PC-9 (cell line): ENCODE results near the gene APBB1IP. TPM values are rescaled to one million over a fixed set of nuclear protein-coding genes. Genes with fewer than 3 reads are reported as not detected.

Experiments
- BruUV-seq: library from RNA; stranded (reverse); fragments of 400-500 nt; replicated peaks from 2 replicates; lab custom pipeline; 2021; lab: Mats Ljungman, UMichigan
- CTCF ChIA-PET: fragments of 300-600 bp; sonication (Branson Sonifier 250); formaldehyde crosslinking; loops from one replicate; lab custom pipeline; 2022; ENCODE audit warnings: antibody characterized with exemption; lab: Charles Lee
- POLR2A ChIA-PET: fragments of 300-600 bp; sonication (Branson Sonifier 250); formaldehyde crosslinking; loops from one replicate; lab custom pipeline; 2022; ENCODE audit warnings: antibody characterized with exemption; ENCODE audit not compliant: unreplicated experiment; lab: Charles Lee
- DNase-seq, 2 experiments: peaks; one replicate each; pipeline versions ENCODE4 v3.0.0 to v3.0.0-alpha.2; 2015 to 2022; ENCODE audit warnings: mixed read lengths in 1 of 2
- H2AFZ ChIP-seq: fragments of 200-600 bp; sonication (generic); 2 replicates; pipeline ENCODE4 v1.8.1; 2017; ENCODE audit warnings: antibody characterized with exemption
- H3F3A ChIP-seq: fragments of 200-600 bp; sonication (generic); 2 replicates; pipeline ENCODE4 v1.8.1; 2017; ENCODE audit warnings: antibody characterized with exemption, mild to moderate bottlenecking, low read depth; ENCODE audit not compliant: insufficient read depth
- H3K27ac ChIP-seq: fragments of 200-600 bp; sonication (generic); 2 replicates; pipeline ENCODE4 v1.6.1; 2016; ENCODE audit warnings: mixed run types
- H3K27me3 ChIP-seq: fragments of 200-600 bp; sonication (generic); 2 replicates; pipeline ENCODE4 v1.6.1; 2016; ENCODE audit warnings: low read depth, mixed run types; ENCODE audit not compliant: insufficient read depth
- H3K36me3 ChIP-seq: fragments of 200-600 bp; sonication (generic); 2 replicates; pipeline ENCODE4 v1.6.1; 2016; ENCODE audit warnings: low read depth, mixed run types
- H3K4me1 ChIP-seq: fragments of 200-600 bp; sonication (generic); replicated peaks from 2 replicates; pipeline ENCODE4 v1.6.1; 2016; ENCODE audit warnings: mixed run types; ENCODE audit not compliant: insufficient read depth
- H3K4me2 ChIP-seq: fragments of 200-600 bp; sonication (generic); 2 replicates; pipeline ENCODE4 v1.6.1; 2017; ENCODE audit warnings: mixed run types
- H3K4me3 ChIP-seq: fragments of 200-600 bp; sonication (generic); 2 replicates; pipeline ENCODE4 v1.6.1; 2016; ENCODE audit warnings: mixed run types
- H3K79me2 ChIP-seq: fragments of 200-600 bp; sonication (generic); 2 replicates; pipeline ENCODE4 v1.6.1; 2017; ENCODE audit warnings: low read depth, mixed run types
- H3K9me2 ChIP-seq: fragments of 200-600 bp; sonication (generic); 2 replicates; pipeline ENCODE4 v1.8.1; 2017; ENCODE audit warnings: mild to moderate bottlenecking; ENCODE audit not compliant: insufficient read depth
- H3K9me3 ChIP-seq: fragments of 200-600 bp; sonication (generic); 2 replicates; pipeline ENCODE4 v1.8.1; 2016; ENCODE audit warnings: low read depth; ENCODE audit not compliant: insufficient read depth
- H4K20me1 ChIP-seq: fragments of 200-600 bp; sonication (generic); 2 replicates; pipeline ENCODE4 v1.8.1; 2017; ENCODE audit not compliant: insufficient read depth
- CTCF ChIP-seq: fragments of 200-600 bp; sonication (generic); conservative IDR thresholded peaks from 2 replicates; pipeline ENCODE4 v1.6.1; 2017; ENCODE audit warnings: mixed run types, antibody characterized with exemption, mild to moderate bottlenecking, moderate library complexity
- EZH2 ChIP-seq: fragments of 200-600 bp; sonication (generic); IDR thresholded peaks from 2 replicates; pipeline ENCODE4 v1.8.0; 2017; ENCODE audit warnings: antibody characterized with exemption, low read depth
- intact Hi-C: fragments of 100-400 bp; cut with micrococcal nuclease; formaldehyde crosslinking; loops from one replicate; pipeline ENCODE4 v1.10.0; 2022; ENCODE audit not compliant: unreplicated experiment
- total RNA-seq: library from RNA; stranded (reverse); gene quantifications from 2 replicates; pipeline ENCODE4 v1.2.3, GENCODE V29; 2021

APBB1IP gene
- total RNA-seq, 1 experiment from 2014 or later = not detected

DNA sequence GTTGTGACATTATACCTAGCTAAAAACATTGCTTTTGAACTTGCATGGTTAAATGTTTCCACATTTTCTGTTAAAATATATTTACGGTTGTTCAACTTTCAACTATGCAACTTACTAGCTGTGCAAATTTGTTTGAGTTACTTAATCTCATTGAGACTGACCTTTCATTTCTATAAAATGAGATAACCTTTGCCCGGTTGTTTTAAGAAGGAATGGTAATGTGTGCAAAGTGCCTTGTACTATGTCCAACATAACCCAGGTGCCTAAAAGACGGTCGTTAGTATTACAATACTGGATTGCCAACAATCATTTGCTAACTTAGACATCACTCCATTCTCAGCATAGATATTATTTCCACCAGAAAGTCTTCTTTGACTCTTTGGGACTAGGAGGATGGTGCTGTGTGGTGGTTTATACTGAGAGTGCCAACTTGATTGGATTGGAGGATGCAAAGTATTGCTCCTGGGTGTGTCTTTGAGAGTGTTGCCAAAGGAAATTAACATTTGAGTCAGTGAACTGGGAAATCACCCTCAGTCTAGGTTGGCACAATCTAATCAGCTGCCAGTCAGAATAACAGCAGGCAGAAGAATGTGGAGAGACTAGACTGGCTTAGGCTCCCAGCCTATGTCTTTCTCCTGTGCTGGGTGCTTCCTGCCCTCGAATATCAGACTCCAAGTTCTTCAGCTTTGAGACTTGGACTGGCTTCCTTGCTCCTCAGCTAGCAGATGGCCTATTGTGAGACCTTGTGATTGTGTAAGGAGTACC lies 174.2 kb downstream of the APBB1IP start:
- ChIA-PET CTCF (no interaction called here), POLR2A (no interaction called here)
- BruUV-seq = no TSS peak
- TF ChIP-seq EZH2 (no peak), CTCF (no peak)
- Histone ChIP-seq H3K4me3 (no peak overlapping the region), H3F3A (no peaks in the 10 kb centered on the region), H3K9me3 (no peaks in the 10 kb centered on the region), H4K20me1 (no peaks in the 10 kb centered on the region), H3K27ac (no peak overlapping the region), H3K9me2 (no peaks in the 10 kb centered on the region), H3K4me1 (no peaks in the 10 kb centered on the region), H3K79me2 (no peaks in the 10 kb centered on the region), H2AFZ (no peak overlapping the region), H3K27me3 (peaks cover 35% of the 10 kb centered on the region), H3K4me2 (no peak overlapping the region), H3K36me3 (no peaks in the 10 kb centered on the region)
- DNase-seq = no peak
- intact Hi-C loops = no loop called here

Other genes with a start within 250 kb of the APBB1IP start
- not detected in 2 replicates for gene GAD2, start 221.6 kb upstream of the APBB1IP start, total RNA-seq